MM.1S (cell line): ENCODE results near the gene VPS18.
A peak's percentile ranks its signal among the peaks of the same experiment; 100 is the strongest.

Source experiments
- DNase-seq: peaks from one replicate; pipeline ENCODE4 v3.0.0-alpha.2; 2015
- H2AFZ ChIP-seq: fragments of 300-600 bp; sonication (generic); 2 replicates; pipeline ENCODE4 v1.6.0; 2016; ENCODE audit warnings: antibody characterized with exemption, low read length
- H3F3A ChIP-seq: fragments of 300-600 bp; sonication (generic); 2 replicates; pipeline ENCODE4 v1.6.1; 2016; ENCODE audit warnings: mild to moderate bottlenecking, antibody characterized with exemption, low read length, moderate library complexity, mixed read lengths; ENCODE audit not compliant: insufficient read depth
- H3K27ac ChIP-seq: fragments of 300-600 bp; sonication (generic); 2 replicates; pipeline ENCODE4 v1.5.1; 2016; ENCODE audit warnings: mild to moderate bottlenecking, low read length
- H3K27me3 ChIP-seq: fragments of 300-600 bp; sonication (generic); replicated peaks from 2 replicates; pipeline ENCODE4 v1.6.0; 2016; ENCODE audit warnings: low read length; ENCODE audit not compliant: insufficient read depth
- H3K36me3 ChIP-seq: fragments of 300-600 bp; sonication (generic); replicated peaks from 2 replicates; pipeline ENCODE4 v1.6.1; 2016; ENCODE audit warnings: mild to moderate bottlenecking, low read length, mixed read lengths; ENCODE audit not compliant: insufficient read depth
- H3K4me1 ChIP-seq: fragments of 300-600 bp; sonication (generic); 2 replicates; pipeline ENCODE4 v1.6.1; 2016; ENCODE audit warnings: low read length, mixed read lengths
- H3K4me2 ChIP-seq: fragments of 300-600 bp; sonication (generic); 2 replicates; pipeline ENCODE4 v1.6.0; 2016; ENCODE audit warnings: low read depth, low read length
- H3K4me3 ChIP-seq: fragments of 300-600 bp; sonication (generic); 2 replicates; pipeline ENCODE4 v1.5.1; 2016; ENCODE audit warnings: low read length, mixed read lengths
- H3K79me2 ChIP-seq: fragments of 300-600 bp; sonication (generic); 2 replicates; pipeline ENCODE4 v1.6.1; 2016; ENCODE audit warnings: mixed run types, low read length, mixed read lengths
- H3K9ac ChIP-seq: fragments of 300-600 bp; sonication (generic); 2 replicates; pipeline ENCODE4 v1.6.1; 2016; ENCODE audit warnings: low read length, mixed read lengths
- H3K9me2 ChIP-seq: fragments of 300-600 bp; sonication (generic); replicated peaks from 2 replicates; pipeline ENCODE4 v1.6.1; 2016; ENCODE audit warnings: mild to moderate bottlenecking, low read length, mixed read lengths; ENCODE audit not compliant: insufficient read depth
- H3K9me3 ChIP-seq: fragments of 300-600 bp; sonication (generic); replicated peaks from 2 replicates; pipeline ENCODE4 v1.6.1; 2016; ENCODE audit warnings: mild to moderate bottlenecking, low read length, mixed read lengths; ENCODE audit not compliant: insufficient read depth
- H4K20me1 ChIP-seq: fragments of 300-600 bp; sonication (generic); 2 replicates; pipeline ENCODE4 v1.6.1; 2016; ENCODE audit warnings: mild to moderate bottlenecking, low read length, moderate library complexity, mixed read lengths; ENCODE audit not compliant: insufficient read depth
- EZH2 ChIP-seq: fragments of 300-600 bp; sonication (generic); optimal IDR thresholded peaks from 2 replicates; pipeline ENCODE3; 2017; ENCODE audit warnings: low read depth, mild to moderate bottlenecking, antibody characterized with exemption, low read length, mixed read lengths
- EZH2phosphoT487 ChIP-seq: fragments of 300-600 bp; sonication (generic); IDR thresholded peaks from 2 replicates; pipeline ENCODE4 v1.6.1; 2018; ENCODE audit warnings: antibody characterized with exemption, low read length
- TF ChIP-seq, protein P1 (sequence below): fragments of 300-600 bp; sonication (generic); IDR thresholded peaks from 2 replicates; pipeline ENCODE4 v1.5.1; 2016; ENCODE audit warnings: antibody characterized with exemption, low read length, mixed read lengths

VPS18 gene

DNA sequence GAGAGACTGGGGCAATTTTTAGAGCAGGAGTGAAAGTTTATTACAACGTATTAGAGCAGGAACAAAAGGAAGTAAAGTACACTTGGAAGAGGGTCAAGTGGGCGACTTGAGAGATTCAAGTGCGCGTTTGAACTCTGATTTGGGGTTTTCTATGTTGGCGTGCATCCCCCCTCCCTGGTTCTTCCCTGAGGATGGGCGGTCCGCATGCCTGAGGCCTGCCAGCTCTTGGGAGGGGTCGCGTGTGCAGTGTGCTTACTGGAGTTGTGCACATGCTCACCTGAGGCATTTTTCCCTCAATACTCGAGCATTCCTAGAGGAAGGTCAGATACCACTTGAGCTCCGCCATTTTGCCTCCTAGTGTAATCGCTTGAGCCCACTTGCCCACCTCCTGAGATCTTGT, 48.6 kb downstream of the VPS18 start:
- no peak for DNase-seq

DNA sequence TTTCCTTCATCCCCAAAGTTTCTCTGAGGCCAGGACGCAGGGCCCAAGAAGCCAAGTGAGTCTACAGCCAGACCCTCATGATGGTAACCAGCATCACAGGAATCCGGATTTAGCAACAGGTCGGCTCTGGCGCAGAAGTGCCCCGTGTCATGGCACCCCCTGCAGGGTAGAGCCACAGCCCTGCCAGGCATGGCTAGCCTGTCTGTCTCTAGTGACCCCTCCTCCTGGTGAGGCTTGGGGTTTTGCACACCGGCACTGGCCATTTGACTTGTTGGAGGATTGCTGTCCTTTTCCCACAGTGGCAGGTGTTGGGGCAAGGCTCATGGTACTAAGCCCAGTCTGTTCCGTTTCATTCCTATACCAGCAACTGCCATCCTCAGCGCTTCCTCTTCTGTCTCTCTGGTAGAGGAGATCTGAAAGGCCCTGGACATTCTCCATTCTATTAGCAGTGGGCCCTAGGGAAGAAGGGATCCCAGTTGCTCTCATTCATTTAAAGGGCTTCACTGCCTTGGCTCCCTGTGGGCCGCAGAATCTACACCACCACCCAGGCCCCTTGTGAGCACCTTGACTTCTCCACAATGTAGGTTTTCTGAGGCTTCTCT, 49.6 kb downstream of the VPS18 start:
- no peak for DNase-seq
- no peaks in the 10 kb centered on the region for H3K9me3 ChIP-seq
- no peak overlapping the region for H3K9ac ChIP-seq
- H3K4me3 ChIP-seq, result no peak overlapping the region
- TF ChIP-seq, protein P1, sequence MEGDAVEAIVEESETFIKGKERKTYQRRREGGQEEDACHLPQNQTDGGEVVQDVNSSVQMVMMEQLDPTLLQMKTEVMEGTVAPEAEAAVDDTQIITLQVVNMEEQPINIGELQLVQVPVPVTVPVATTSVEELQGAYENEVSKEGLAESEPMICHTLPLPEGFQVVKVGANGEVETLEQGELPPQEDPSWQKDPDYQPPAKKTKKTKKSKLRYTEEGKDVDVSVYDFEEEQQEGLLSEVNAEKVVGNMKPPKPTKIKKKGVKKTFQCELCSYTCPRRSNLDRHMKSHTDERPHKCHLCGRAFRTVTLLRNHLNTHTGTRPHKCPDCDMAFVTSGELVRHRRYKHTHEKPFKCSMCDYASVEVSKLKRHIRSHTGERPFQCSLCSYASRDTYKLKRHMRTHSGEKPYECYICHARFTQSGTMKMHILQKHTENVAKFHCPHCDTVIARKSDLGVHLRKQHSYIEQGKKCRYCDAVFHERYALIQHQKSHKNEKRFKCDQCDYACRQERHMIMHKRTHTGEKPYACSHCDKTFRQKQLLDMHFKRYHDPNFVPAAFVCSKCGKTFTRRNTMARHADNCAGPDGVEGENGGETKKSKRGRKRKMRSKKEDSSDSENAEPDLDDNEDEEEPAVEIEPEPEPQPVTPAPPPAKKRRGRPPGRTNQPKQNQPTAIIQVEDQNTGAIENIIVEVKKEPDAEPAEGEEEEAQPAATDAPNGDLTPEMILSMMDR, result no peak
- TF ChIP-seq EZH2phosphoT487 (no peak), EZH2 (no peak)
- H3K79me2 ChIP-seq, result no peaks in the 10 kb centered on the region
- peaks cover 23% of the 10 kb centered on the region for H3K4me1 ChIP-seq
- no peaks in the 10 kb centered on the region for H3K9me2 ChIP-seq
- H3K36me3 ChIP-seq, result no peaks in the 10 kb centered on the region
- H3K4me2 ChIP-seq, result no peak overlapping the region
- H2AFZ ChIP-seq, result no peak overlapping the region
- peaks cover 23% of the 10 kb centered on the region for H3F3A ChIP-seq
- no peaks in the 10 kb centered on the region for H4K20me1 ChIP-seq
- no peaks in the 10 kb centered on the region for H3K27me3 ChIP-seq
- H3K27ac ChIP-seq, result no peak overlapping the region

More for the DNA sequence above, 48.6 kb downstream of the VPS18 start:
- no peaks in the 10 kb centered on the region for H3K79me2 ChIP-seq
- peaks cover 23% of the 10 kb centered on the region for H3K4me1 ChIP-seq
- no peaks in the 10 kb centered on the region for H3K36me3 ChIP-seq
- H4K20me1 ChIP-seq, result no peaks in the 10 kb centered on the region
- TF ChIP-seq, protein P1, result no peak
- TF ChIP-seq EZH2 (no peak), EZH2phosphoT487 (no peak)
- H3K4me2 ChIP-seq, result peak overlapping the region; percentile 93; the same call in 1 of the 2 replicates
- H3F3A ChIP-seq, result peaks cover 23% of the 10 kb centered on the region
- H3K27me3 ChIP-seq, result no peaks in the 10 kb centered on the region
- no peaks in the 10 kb centered on the region for H3K9me3 ChIP-seq
- no peaks in the 10 kb centered on the region for H3K9me2 ChIP-seq
- no peak overlapping the region for H3K27ac ChIP-seq
- H2AFZ ChIP-seq, result peak overlapping the region; percentile 98; the same call in 1 of the 2 replicates
- H3K4me3 ChIP-seq, result peak overlapping the region; percentile 67; the same call in 1 of the 2 replicates
- H3K9ac ChIP-seq, result peak overlapping the region; percentile 62; the same call in 1 of the 2 replicates

DNA sequence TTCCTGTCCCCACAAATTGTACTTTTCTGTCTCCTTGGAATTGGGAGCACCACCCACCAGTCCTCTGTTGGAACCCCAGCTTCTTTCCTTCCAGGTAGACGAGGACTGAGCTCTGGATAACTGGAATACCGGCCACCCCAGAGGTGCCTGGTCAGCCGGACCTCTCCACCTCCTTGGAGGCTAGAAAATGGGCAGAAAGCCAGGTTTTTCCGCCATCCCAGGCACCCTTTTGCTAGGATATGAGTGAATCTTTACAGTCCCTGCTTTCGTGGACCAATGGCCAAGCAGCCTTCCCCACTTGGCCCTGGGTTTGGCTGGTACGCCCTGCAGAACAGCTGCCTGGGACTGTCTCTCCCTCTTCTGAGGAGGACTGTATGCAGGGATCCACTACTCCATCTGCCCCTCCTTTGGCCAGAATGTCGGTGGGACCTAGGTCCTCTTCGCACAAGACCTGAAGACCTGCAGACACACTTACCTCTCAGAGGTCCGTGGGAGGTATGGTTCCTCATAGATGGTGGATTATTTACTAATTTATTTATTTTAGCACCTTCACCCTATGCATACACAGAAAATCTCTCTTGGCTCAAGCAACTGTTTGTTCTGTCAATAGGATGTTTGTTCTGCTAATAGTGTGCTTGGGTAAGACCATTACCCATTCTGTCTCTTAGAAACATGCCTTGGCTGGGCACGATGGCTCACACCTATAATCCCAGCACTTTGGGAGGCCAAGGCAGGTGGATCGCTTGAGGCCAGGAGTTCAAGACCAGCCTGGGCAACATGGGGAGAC, 50.5 kb downstream of the VPS18 start:
- no peak overlapping the region for H3K4me2 ChIP-seq
- no peaks in the 10 kb centered on the region for H4K20me1 ChIP-seq
- no peaks in the 10 kb centered on the region for H3K27me3 ChIP-seq
- H3K9ac ChIP-seq, result no peak overlapping the region
- H3K27ac ChIP-seq, result no peak overlapping the region
- peaks cover 23% of the 10 kb centered on the region for H3K4me1 ChIP-seq
- TF ChIP-seq, protein P1, result no peak
- TF ChIP-seq EZH2phosphoT487 (no peak), EZH2 (no peak)
- no peak overlapping the region for H3K4me3 ChIP-seq
- no peaks in the 10 kb centered on the region for H3K9me3 ChIP-seq
- H2AFZ ChIP-seq, result no peak overlapping the region
- peaks cover 22% of the 10 kb centered on the region for H3F3A ChIP-seq
- DNase-seq, result no peak
- no peaks in the 10 kb centered on the region for H3K36me3 ChIP-seq
- no peaks in the 10 kb centered on the region for H3K9me2 ChIP-seq
- no peaks in the 10 kb centered on the region for H3K79me2 ChIP-seq
